Sigmoid colon (tissue), 3 donors: Measurements from ENCODE around the gene HHATL.

Source experiments
- CTCF ChIP-seq, 4 experiments: fragments of 450-650 bp in 3 of 4; fragments of 200-600 bp in 1 of 4; IDR thresholded peaks; one replicate each; pipeline ENCODE4 v1.5.1; 2016 to 2019; ENCODE audit warnings: antibody characterized with exemption in 4 of 4, mild to moderate bottlenecking in 3 of 4, moderate library complexity in 2 of 4
- POLR2A ChIP-seq, 2 donors: fragments of 450-650 bp; IDR thresholded peaks; one replicate each; pipeline ENCODE4 v1.6.1; 2016; ENCODE audit warnings: antibody characterized with exemption in 2 of 2, mild to moderate bottlenecking in 2 of 2, moderate library complexity in 2 of 2

- TF ChIP-seq CTCF (IDR thresholded peaks at IDR 0.05): no peak
- no peak for TF ChIP-seq POLR2A (IDR thresholded peaks at IDR 0.05)
Measured at GRCh38 chr3:42701371-42702065, 1.1 kb downstream of the HHATL start.
